GM19324 (cell line): Measurements from ENCODE around the gene ACTR10.

ENCODE experiments used
- ATAC-seq: cut with Tn5 transposase; IDR thresholded peaks from one replicate; pipeline ENCODE4 v1.9.1; 2021; ENCODE audit warnings: mild to moderate bottlenecking, moderate library complexity; ENCODE audit not compliant: unreplicated experiment, low FRiP score

ACTR10 gene

GRCh38 chr14:58278177-58278576 is 78.2 kb downstream of the ACTR10 start:
- ATAC-seq = no peak

- ATAC-seq = no peak
Measured at GRCh38 chr14:58280954-58281787, 81.2 kb downstream of the ACTR10 start.

GRCh38 chr14:58281969-58282368 is 82.0 kb downstream of the ACTR10 start:
- no peak for ATAC-seq

- ATAC-seq = no peak
Measured at GRCh38 chr14:58282925-58283593, 83.1 kb downstream of the ACTR10 start.

- ATAC-seq = no peak
Measured at GRCh38 chr14:58283730-58284129, 83.8 kb downstream of the ACTR10 start.

GRCh38 chr14:58285132-58285531 is 85.2 kb downstream of the ACTR10 start:
- no peak for ATAC-seq
